CD4-positive, alpha-beta T cell treated with Interleukin-17A for 1 hour (primary cell): ENCODE measurements around the gene GLI3.

ENCODE experiments used
- DNase-seq: peaks from one replicate; pipeline ENCODE4 v3.0.0-alpha.2; 2020

The GLI3 gene

DNA sequence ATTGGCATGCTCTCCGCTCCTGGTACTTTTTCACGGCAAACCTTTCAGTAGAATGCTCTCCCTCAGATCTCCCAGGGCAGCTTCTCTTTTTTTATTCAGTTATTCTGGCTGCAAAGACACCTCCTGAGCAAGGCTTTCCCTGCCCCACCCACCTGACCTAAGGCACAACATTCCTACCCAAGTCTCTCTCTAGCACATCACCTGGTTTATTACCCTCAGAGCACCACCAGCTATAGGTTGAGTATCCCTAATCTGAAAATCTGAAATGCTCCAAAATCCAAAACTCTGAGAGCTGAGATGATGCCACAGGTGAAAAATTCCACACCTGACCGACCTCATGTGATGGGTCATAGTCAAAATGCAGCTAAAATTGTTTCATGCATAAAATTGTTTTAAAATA, 99.6 kb downstream of the GLI3 start:
- no peak for DNase-seq

DNA sequence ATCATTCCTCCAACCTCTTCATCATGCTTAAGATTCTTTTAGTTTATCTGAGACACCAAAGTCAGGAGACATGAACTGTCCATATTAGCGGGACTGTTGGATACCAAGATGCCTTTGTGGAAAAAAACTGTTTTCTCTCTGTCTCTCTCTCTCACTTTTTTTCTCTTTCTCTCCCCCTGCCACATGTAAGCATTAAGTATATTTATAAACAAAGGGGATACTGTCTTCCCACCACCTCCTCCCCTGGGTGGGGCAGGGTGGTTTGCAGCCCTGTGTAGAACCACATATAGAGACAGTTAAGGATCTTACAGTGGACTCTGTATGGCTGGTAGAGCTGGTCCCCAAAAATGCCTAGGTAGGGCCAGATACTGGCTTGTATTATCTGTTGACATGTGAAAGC, 101.3 kb downstream of the GLI3 start:
- no peak for DNase-seq

DNA sequence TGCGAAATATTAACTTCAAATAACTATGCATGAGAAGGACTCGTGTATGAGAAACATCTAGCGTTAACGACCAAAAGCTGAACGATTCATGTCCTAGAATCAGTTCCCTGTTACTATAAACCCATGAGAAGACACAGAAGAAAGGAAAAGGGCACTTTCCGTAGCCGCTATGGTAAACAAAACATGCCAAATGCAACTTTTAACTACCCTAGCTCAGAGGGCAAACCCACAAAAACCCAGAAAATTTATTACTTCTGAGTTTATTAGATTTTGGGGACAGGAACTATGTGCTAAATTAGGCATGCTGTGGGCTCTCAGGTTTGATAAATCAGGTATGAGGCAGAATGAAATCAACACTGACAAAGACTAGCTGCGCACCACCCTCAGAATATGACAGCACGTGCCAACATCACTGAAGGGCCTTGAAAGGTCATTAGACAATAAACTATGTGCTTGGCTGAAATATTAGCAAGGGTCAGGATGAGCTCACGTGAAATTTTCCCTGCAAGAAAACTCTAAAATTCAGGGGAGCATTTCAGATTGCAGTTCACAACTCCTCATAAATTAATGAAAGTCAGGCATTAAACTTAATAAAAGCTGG, 102.6 kb downstream of the GLI3 start:
- DNase-seq = no peak

DNA sequence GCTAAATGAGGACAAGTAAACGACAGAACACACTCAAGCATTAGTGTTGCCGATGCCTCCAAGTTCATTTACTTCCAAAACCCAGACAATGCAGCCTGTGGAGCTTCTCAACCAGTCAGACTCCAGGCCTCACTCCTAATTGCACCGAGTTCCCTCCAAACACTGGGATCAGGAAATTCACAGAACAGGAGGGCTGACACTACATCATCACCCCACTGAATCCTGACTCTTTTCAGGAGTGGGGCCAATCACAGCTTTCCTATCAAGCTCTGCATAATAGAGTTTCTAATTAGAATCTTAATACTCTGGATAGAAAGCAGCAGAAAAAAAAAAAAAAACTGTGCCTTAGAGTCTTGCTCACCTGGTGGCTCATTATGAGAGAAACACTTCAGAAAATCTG, 103.7 kb downstream of the GLI3 start:
- no peak for DNase-seq

- no peak for DNase-seq
Measured at GRCh38 chr7:42128703-42129102, 108.3 kb downstream of the GLI3 start.

GRCh38 chr7:42127232-42127622, 109.8 kb downstream of the GLI3 start:
- DNase-seq = no peak

DNA sequence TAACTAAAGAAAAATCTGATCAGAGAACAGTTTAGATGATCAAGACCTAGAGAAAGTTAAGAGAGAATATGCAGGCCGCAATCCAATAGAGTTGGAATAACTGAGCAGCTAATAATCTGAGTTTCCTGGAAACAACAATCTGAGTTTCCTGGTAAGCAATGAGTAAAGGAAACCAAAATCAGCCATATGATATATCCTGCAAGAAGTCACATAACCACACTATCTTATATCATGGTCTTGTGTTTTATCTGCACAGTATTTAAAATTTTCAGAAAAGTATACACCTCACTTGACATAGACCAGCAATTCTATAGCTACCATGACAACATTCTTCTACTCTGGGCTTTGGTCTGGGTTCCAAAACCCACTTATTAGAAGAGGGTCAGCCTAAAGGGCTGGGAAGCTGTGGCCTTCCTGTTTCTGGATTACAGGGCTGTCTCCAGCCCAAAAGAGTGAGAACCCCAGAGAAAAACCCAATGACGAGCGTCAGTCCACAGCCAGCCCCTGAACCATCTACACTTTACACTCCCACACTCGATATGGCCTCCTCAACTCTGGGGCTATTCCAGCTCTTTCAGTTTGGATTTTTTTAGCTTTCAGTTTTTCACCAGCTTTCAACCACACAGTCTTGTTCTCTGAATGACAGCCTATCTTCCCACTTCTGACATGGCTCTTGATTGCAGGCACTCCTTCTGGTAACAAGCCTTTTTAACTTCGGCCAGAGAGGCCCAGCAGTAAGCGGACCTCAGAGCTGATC, 110.4 kb downstream of the GLI3 start:
- DNase-seq = no peak

GRCh38 chr7:42125321-42125720, 111.7 kb downstream of the GLI3 start:
- no peak for DNase-seq

DNA sequence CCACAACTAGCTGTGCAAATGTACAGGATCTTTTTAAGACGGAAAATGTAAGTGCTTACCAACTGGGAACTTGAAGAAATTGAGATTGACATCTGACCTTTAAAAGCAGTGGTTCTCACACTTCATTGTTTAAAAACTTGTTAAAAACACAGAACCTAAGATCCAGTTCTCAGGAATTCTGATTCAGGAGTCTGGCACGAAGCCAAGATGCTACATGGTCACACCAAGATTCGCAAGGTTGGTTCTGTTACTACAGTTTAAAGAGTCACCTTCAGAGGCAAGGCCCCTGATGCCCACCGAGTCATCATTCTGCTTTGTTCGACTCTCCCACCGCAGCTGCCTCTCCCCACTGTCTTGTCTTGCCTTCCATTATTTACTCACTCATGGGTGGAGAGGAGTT, 113.3 kb downstream of the GLI3 start:
- DNase-seq = no peak

DNA sequence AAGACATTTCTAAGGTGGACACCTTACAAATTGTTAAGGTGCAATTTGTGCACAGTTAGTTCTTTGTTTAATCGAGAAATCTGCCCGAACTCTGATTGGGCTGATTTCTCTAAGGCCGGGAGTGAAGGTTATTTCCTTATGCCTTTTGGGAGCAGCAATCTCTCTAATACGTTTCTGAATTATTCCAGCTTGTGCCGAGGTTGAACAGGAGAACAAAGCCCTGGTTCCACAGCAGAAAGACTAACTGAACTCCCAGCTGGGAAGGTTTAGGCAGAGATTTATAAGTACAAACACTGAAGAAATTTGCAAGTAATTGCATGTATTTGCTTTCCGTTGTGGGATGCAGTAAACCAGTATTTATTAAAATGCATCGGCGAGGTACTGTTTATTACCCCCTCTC, 116.8 kb downstream of the GLI3 start:
- no peak for DNase-seq

GRCh38 chr7:42117201-42117600, 119.8 kb downstream of the GLI3 start:
- no peak for DNase-seq

GRCh38 chr7:42115795-42116194, 121.2 kb downstream of the GLI3 start:
- DNase-seq = no peak

DNA sequence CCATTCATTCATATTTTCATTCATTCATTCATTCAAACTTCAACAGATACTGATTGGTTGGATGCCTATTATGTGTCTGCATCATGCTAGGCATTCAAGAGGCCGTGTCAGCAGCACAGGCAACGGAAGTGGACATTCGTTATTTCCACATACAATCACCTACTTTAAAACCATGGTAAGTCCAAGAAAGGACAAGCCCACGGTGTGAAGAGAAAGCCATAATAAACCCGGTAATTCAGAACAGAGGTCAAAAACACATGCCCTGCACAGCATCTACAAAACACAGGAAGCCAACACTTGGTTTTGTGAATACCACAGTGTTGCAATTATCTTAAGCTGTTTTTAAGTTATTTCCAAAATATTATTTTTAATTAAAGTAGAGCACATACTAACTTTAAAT, 126.7 kb downstream of the GLI3 start:
- no peak for DNase-seq

DNA sequence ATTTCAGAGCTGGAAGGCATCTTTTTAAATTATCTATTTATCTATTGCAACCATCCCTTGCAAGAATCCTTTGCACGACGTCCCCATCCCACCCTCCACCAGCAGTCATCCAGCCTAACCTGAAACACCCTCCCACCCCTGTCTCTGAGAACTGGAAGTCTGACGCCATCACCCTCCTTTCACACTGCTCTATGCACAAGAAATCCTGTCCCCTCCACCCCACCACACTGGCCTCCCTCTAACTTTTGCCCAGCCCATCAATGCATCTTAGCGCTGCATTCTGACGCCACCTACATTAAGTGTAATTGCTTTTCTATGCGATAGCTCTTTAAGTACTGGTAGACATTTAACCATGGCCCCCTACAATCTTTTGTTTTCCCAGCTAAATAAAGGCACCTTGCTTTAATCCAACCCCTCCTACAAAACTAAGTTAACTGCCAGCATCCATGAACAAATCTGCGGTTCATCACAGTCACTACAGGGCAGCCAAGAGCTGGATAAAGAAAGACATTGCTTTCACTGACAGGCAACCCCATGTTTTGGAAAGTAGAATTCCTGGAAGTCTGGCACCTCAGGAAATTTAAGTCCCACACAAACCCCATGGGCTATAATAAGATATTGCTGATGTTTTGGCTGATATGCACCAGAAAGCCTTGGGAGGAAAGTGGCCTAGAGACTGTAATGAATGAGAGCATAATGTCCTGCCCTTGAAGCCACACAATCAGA, 128.0 kb downstream of the GLI3 start:
- no peak for DNase-seq

DNA sequence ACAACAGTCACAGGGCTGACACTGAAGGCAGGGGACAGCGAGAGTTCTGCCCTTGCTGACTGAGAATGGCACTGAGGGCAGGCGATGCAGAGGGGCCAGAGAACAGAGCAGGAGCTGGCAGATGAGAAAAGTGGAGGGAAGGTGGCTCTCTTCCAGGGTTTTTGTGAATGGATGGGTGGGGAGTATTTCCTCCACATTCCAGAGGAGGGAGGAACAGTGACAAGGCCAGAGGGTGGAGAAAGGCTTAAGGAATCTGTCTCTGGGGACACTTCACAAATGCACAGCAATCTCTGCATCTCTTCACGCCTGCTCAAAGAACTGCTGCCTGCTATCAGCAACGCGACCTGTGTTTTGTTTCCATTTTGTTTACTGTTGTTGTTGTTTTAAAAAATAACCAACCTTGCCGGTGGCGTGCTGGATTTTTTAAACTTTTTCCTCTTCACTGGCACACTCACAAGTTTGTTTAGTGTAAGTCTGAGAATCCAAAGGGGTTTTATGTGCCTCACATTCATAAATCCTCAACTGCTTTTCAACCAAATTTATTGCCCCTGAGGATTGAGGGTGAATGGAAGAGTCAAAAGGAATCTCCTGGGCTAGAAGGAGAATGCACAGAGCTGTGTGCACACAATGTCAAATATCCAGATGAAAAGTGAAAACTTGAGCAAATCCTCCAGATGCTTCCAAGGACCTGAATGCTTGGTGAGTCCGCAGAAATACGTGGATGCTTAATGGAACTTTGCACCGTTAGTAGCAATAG, 129.3 kb downstream of the GLI3 start:
- no peak for DNase-seq

- DNase-seq = no peak
Measured at GRCh38 chr7:42106562-42106961, 130.4 kb downstream of the GLI3 start.

GRCh38 chr7:42105554-42106358, 131.3 kb downstream of the GLI3 start:
- DNase-seq = no peak

GRCh38 chr7:42104694-42105093, 132.3 kb downstream of the GLI3 start:
- DNase-seq = no peak

DNA sequence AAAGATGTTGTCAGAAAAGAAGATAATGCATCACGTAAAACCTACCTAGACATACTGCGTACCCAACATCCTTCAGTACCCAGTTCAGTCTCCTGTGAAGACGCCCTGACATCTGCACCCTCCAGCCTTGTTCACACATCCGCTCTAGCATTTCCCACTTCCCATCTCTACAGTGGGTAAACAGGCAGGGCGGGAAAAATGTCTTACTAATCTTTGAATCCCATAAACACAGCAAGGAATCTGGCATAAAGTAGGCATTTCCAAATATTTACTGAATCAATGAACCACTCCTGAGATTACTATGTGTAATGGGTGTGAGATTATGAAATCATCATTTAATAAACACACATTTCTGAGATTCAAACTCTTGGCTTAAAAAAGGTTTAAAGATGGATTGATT, 132.8 kb downstream of the GLI3 start:
- no peak for DNase-seq

DNA sequence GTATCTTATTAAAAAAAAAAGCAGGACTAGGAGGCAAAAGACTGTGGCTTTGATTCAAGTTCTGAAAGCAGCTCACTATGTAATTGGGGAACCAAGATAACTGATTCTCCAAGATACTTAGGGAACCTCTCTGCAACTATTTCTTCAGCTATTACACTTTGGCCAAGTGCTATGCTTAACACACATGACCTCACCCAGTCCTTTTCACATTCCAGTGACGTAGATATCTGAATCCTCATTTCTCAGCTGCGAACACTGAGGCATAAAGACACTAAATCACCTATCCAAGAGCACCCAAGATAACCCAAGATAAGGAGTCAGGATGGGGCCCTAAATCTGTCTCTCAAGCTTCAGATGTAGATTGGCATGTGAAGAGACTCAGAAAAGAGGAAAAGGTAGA, 133.6 kb downstream of the GLI3 start:
- DNase-seq = no peak

GRCh38 chr7:42103020-42103419, 134.0 kb downstream of the GLI3 start:
- no peak for DNase-seq

- no peak for DNase-seq
Measured at GRCh38 chr7:42102301-42102700, 134.7 kb downstream of the GLI3 start.

GRCh38 chr7:42100156-42100508, 136.9 kb downstream of the GLI3 start:
- DNase-seq = no peak
